HTERT RPE-1 (cell line): ENCODE results near the gene SRXN1.
"Not testable (repeated sequence)": the region's sequence is repeated elsewhere in the genome, so short reads cannot be mapped to it uniquely, and the experiment has no call there.

Experiments used
- in situ Hi-C: fragments of 300-500 bp; cut with MboI; formaldehyde crosslinking; loops from 4 replicates; pipeline ENCODE4 v1.14.3; 2020; ENCODE audit warnings: low sequenced_read_pairs

SRXN1 gene

DNA sequence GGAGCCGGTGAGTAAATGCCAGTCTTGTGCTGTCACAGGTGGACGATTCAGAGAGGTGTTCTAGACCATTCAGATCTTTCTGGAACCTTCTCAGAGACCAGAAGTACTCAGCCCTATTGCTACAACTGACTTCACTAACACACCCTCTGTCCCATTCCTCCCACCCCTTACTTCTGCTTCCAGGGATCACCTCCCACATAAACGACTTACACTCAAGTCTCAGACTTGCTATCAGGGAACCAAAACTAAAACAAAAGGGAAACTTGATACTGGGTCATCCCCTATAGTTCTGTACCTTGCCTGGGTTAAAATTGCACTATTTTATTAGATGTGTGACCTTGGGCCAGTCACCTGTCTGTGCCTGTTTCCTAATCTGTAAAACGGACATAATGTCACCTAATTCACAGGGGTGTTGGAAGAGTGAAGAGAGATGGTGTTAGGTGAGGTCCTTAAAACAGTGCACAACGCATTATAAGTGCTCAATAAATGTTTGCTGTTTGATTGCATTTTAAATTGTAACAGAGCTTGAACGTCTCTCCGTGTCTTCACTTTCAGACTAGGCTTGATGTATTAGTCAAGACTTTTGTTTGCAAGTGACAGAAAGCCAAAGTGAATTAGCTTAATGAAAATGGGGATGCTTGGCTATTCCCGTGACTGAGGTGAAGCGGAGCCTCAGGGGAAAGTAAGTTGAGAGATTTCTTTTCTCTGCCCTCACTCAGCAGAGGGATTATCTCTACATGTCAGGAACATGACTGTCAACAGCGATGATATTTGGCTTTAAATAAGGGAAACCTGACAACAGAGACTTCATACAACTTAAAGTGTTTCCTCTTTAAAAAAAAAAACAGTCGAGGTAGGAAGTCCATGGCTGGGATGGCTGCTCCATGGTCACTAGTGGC lies 3.0 kb upstream of the SRXN1 start:
- in situ Hi-C loops: no loop called here

DNA sequence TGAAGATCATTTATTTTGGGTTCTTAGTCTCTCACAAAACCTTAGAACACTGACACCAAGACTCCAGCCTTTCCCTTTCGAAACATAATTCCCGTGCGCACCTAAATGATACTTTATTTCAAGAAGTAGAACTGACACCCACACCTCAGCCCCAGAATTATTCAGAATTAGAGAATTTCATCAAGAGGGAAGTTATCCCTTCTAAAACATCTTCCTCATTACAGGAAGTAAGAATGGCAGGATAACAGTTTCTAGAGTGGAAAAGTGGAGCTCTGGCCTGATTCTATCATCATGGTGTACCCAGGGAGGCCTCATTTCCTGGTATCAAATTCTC lies 1.4 kb upstream of the SRXN1 start:
- in situ Hi-C loops: no loop called here

DNA sequence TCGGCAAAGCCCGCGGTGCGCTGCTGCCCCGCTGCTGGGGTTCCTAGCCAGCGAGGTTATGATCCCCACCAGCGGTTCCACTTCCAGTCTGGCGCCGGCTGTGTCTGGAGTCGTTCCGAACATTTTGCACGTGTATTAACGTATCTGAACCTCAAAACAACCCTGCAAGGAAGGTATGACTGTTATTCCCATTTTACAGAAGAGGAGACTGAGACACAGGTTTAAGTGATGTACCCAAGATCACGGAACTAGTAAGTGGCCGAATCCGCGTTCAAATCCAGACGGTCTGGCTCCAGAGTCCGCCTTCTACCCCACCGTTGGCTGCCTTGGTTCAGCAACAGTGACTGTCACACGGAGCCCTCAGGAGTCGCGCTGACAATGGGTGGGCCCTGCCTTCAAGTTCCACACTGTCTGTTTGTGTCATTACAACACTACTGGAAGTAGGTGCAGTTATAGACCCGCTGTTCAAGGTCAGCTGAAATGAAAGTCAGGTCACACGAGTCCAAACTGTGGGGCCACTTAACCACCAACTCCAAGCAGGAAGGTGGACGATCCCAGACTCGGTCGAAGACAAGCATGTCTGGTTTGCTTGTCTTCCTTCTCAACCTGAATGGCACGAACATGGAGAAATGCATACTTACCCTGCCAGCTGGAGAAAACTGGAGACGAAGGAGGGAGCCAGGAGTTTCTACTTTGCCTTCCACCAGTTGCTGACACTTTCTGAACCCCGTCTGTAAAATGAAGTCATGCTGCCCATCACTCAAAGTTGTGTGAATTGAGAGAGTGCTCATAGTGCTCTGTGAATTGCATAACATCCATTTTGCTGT lies 803 bp upstream of the SRXN1 start:
- in situ Hi-C loops: no loop called here

DNA sequence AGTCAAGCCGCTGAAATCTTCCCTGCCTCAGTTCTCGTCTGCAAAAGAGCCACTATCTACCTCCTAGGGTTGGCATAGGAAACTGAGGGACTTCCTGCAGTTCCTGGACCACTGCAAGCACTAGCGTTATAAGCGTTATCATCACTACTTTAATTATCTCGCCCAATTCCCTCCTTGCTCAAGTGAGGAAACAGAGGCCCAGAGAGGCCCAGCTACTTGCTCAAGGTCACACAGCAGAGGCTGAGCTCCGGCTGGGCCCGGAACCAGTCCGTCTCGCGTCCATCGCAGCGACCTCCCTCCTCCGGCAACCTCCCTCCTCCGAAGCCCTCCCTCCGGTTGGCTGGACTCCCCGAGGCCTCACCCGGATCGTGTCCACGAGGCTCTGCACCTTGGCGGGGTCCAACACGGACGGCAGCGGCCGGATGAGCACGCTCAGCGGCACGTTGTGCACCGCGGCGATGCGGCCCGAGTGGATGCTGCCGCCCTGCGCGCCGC lies 338 bp downstream of the SRXN1 start:
- in situ Hi-C loops: no loop called here

DNA sequence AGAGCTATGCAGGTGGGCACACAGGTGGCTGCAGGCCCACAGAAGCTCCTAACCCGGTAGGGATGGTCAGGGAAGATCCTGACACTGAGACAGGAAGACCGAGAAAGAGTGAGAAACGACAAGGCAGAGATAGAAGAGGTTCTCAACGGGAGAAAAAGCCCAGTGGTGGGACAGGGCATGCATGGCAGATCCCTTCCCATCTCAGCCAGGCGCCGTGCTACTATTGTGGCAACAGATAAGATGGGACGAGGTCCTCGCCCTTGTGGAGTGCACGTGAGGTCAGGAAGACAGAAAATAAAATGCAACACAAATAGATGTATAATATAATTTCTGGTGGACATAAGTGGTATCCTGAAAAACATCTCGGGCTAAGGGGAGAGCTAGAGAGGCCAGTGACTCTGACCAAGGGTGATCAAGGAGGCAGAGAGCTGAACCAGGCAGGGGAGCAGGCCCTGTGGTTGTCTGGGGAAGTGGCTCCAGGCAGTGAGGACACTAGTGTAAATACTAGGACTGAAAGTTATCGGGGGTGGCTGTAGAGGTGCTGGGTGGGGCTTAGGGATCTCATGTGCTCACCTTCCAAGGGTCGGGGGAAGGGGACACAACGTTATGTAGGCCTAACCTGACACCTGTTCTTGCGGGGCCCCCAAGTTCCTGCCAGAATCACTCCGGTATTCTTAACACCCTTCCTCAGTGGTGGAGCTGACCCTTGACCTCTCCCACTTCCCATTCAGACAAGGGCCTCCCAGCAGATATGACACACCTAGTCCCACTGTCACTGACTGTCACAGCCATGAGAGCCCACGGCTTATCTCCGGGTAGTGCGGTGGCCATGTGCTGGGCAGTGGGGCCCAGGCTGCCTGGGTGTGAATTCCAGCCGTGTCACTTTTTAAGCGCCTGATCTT lies 1.0 kb downstream of the SRXN1 start:
- in situ Hi-C loops: no loop called here

DNA sequence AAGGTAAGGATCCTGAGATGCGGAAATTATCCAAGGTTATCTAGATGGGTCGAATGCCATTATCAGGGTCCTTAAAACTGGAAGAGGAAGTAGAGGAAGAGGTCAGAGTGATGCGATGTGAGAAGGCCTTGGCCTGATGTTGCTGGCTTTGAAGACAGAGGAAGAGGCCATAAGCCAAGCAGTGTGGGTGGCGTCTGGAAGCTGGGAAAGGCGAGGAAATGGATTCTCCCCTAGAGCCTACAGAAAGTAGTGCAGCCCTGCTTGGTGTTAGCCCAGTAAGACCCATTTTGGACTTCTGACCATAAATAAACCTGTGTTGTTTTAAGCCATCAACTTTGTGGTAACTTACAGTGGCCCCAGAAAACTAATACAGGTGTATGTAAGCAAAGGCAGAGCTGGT lies 2.0 kb downstream of the SRXN1 start:
- in situ Hi-C loops: no loop called here

DNA sequence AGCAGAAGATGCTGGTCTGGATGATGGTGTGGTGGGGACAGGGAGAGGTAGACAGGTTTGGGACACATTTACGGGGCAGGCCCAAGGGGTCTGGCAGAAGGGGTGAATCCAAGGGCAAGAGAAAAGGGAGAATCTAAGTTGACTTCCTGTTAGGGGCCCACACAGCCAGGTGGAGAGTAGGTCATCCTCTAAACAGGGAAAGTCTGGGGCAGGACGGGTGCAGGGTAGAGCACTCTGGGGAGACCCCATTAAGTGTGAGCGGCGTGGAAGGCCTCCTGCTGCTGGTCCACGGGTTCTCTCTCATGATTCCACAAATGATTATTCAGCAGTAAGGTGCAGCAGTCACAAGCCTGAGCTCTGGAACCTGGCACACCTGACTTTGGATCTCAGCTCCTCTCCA lies 2.7 kb downstream of the SRXN1 start:
- in situ Hi-C loops: no loop called here

DNA sequence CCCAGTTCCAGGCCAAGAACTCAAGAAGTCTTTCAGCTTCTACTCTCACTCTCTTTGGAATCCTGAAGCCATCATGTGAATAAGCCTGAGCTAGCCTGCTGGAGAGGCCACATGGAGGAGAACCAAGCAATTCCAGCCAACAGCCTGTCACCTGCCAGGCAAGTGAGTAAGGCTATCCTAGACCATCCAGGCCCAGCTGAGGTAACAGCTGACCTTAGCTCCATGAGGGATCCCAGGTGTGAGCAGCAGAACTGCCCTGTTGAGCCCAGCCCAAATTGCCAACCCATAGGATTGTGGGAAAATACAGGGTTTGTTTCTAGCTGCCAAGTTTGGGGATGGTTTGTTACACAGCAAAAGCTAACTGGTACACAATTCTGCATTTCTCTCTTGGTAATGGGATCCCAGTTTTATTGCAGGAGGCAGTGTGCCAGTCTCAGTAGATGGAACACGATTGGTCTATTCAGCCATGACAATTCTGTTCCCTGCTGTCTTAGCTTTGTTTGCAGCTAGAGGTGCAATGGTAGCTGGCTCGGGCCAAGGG lies 5.5 kb downstream of the SRXN1 start:
- in situ Hi-C loops: no loop called here

DNA sequence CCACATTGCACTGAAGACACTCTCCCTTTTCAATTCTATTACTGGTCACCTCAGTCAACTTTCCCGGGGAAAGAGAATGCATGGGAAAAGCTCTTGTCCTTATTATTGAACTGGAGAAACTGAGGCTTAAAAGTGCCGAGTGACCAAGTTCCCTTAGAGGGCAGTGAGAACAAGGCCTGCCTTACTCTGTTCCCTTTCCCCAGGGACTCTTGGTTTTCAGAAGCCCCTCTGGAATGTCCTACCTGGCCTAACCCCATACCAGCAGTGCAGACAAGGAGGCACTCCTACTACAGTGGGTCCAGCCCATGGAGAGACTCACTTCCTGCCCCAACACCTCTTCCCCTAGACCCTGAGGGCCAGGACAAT lies 6.1 kb downstream of the SRXN1 start:
- in situ Hi-C loops: no loop called here

DNA sequence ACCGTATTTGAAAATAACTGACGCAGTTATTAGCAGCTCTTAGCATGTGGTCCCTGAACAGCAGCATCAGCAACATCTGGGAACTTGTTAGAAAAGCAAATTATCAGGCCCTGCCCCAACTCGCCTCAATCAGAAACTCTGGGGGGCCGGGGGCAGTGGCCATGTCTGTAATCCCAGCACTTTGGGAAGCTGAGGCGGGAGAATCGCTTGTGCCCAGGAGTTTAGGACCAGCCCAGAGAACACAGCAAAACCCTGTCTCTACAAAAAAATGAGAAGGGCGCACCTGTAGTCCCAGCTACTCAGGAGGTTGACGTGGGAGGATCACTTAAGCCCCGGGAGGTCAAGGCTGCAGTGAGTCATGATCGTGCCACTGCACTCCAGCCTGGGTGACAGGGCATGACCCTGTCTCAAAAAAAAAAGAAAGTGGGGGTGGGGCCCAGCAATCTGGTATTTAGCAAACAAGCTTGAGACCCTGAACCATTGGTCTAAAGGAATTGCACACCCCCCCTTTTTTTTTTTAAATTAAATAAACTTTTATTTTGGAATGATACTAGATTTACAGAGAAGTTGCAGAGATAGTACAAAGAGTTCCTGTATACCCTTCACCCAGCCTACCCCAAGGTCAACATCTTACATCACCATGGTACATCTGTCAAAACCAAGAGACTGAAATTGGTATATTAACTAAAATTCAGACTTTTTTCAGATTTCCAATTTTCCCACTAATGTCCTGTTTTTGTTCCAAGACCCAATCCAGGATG lies 6.7 kb downstream of the SRXN1 start:
- in situ Hi-C loops: no loop called here

DNA sequence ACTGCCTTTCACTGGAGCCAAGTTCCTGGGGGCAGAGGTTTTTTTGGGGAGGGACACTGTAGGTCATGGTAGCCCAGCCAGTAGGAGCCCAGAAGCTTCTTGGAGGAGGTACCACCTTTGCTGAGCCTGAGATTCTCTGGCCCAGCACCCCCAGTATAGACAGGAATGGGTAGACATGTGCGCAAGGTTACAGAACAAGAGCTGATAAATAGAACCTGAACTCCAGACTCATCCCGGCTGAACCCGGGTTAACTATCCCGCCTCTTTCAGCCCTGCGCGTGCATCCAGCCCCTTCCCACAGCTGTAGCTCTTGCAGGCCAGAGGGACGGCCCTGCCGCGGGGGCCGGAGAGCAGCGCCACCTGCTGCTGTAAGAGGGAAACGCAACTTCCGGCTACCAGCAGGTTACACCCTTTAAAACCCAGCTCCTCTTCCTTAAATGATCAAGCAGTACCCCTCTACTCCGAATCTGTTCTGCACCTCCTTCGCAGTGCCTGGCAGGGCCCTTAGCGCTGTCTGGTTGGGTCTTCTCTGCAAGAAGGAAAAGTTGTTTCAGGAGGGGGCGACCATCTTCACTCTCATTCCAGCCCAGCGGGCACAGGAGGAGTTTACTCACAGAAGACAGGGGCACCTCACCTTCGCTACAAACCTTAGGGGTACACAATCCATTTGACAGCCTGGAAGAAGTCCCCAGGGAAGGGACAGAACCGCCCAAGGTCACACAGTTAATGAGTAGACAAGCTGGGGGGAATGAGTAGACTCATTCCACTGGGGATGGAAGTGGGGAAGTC lies 7.5 kb downstream of the SRXN1 start:
- in situ Hi-C loops: no loop called here

DNA sequence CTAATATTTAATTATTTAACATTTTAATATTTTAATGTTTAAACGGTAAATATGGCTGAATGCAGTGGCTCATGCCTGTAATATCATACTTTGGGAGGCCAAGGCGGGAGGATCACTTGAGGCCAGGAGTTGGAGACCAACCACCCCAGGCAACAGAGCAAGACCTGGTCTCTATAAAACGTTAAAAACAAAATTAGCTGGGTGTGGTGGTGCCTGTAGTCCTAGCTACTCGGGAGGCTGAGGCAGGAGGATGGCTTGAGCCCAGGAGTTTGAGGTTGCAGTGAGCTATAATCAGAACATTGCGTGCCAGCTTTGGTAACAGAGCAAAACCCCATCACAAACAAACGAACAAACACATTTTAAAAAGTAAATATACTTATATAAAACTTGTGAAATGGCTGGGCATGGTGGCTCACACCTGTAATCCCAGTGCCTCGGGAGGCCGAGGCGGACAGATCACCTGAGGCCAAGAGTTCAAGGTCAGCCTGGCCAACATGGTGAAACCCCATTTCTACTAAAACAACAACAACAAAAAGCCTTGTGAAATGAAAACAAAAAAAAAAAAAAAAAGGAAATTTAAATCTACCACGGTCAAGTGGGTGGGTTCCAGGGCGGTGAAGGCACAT lies 8.2 kb downstream of the SRXN1 start:
- in situ Hi-C loops: no loop called here

DNA sequence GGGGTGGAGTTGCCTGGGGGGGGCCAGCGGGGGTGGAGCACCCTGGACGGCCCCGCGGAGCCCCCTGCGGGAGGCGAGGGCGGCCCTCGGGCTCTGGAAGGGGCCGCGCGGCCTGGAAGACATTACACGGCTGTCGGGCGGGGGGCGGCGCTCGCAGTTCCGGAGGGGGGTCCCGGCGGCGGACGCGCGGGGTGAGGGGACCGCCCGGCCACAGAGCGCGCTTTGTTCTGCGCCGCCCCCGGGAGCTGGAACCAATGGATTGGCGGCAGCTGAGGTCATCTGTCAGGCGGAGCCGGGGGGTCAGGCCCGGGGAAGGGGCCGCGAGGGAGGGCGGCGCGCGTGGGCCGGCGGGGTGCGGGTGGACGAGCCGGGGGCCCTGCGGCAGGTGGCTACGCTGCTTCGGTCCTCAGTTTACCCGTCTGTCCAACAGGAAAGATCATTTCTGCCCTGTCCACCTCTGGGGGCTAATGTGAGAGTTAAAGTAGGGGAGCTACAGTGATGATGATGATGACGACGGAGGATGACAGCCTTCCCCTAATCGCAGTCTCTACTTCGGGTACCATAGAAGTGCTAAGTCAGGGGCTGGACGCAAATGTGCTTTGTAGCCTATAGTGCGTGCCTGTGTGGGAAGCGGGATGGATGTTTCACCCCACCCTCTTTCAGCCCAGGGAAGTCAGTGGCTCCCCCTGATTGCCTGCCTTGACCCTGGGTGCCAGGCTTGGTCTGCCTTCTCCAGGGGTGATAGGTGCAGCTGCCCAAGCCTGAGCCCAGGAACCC lies 10.4 kb downstream of the SRXN1 start:
- in situ Hi-C loops: no loop called here

DNA sequence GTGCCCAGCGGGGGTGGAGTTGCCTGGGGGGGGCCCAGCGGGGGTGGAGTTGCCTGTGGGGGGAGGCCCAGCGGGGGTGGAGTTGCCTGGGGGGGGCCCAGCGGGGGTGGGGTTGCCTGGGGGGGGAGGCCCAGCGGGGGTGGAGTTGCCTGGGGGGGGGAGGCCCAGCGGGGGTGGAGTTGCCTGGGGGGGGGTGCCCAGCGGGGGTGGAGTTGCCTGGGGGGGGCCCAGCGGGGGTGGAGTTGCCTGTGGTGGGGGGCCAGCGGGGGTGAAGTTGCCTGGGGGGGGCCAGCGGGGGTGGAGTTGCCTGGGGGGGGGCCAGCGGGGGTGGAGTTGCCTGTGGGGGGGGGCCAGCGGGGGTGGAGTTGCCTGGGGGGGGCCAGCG lies 11.0 kb downstream of the SRXN1 start:
- in situ Hi-C loops: not testable (repeated sequence)

DNA sequence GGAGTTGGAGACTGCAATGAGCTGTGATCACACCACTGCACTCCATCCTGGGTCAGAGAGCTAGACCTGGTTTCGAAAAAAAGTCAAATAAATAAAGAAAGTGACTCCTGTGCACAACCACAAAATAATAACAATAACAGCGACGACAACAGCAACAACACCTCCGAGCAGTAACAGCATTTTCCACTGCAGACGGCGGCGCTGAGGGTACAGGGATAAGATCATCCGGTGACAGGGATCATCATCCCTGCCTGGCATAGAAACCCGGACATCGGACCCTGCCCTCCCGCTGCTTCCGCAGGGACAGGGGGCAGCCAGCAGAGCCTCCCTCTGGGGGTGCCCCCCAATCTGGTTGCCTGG lies 11.5 kb downstream of the SRXN1 start:
- in situ Hi-C loops: no loop called here

DNA sequence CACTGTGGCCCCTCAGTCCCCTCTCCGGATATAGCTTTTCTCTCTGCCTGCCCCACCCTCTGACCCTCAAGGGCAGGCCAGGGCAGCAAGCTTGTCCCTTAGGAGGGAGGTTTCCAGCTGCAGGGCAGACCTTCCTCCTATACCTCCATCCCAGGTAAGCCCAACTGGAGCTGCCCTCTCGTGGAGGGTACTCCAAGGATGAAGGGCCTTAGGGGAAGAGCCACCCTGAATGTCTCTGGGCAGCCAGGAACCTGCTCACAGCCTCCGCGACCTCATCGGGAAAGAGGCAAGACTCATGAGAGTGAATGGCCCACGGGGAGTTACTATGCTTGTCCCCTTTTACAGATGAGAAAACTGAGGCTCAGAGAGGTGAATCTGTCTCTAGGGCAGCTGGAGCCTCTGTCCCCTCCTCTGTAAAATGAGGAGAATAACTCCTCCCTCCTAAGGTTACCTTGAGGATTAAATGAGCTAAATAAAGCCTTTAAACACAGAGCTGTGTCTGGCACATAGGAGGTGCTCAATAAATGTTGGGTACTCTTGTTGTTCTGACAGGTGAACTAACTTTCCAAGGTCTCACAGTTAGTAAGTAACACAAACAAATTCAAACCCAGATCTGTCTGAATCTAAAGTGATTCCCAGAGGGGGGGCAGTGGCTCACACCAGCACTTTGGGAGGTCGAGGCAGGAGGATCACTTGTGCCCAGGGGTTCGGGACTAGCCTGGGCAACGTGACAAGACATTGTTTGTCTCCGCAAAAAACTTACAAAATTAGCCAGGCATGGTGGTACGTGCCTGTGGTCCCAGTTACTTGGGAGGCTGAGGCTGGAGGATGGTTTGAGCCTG lies 12.1 kb downstream of the SRXN1 start:
- in situ Hi-C loops: no loop called here

DNA sequence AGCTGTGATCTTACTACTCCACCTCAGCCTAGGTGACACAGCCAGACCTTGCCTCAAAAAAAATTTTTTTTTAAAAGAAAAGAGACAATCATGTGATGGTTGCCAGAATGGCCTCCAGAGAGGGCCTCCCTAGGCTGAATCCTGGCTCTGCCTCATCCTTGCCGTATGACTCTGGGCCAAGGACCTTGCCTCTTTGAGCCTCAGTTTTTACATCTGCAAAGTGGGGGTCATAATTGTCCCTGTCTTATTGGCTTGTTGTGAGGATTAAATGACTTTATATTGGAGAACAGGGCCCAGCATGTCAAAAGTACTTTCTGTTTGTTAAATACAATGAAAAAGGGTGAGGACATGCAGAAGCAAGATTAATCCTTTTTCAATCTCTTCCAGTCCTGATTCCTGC lies 14.4 kb downstream of the SRXN1 start:
- in situ Hi-C loops: no loop called here
